Stimulated activated naive B cell treated with anti-CD40 and anti-IgM and Interleukin-4, amounts not matched to agents 10 μg/mL and 1 μg/mL and 100 μg/mL, for 72 hours (primary cell): ENCODE data around the gene KIF1A.
A peak's percentile ranks its signal among the peaks of the same experiment; 100 is the strongest.
"Not testable (repeated sequence)": the region's sequence is repeated elsewhere in the genome, so short reads cannot be mapped to it uniquely, and the experiment has no call there.

Source experiments
- ATAC-seq, 2 donors: fragments of 150-1000 bp; cut with Tn5 transposase; replicated peaks; 2 replicates each; pipeline ENCODE4 v1.10.0; 2021; ENCODE audit warnings: moderate library complexity in 1 of 2
- DNase-seq: peaks from one replicate; pipeline ENCODE4 v3.0.0; 2021
- H3K27ac Mint-ChIP-seq: one replicate; pipeline ENCODE4 v1.8.0; 2022; ENCODE audit warnings: mild to moderate bottlenecking, mixed read lengths
- H3K27me3 Mint-ChIP-seq, 2 donors: one replicate each; pipeline ENCODE4 v1.8.0; 2022; ENCODE audit warnings: mixed read lengths in 2 of 2
- H3K36me3 Mint-ChIP-seq, 2 donors: one replicate each; pipeline ENCODE4 v1.8.0; 2022; ENCODE audit warnings: mixed read lengths in 2 of 2, mild to moderate bottlenecking in 1 of 2
- H3K4me1 Mint-ChIP-seq, 2 donors: one replicate each; pipeline ENCODE4 v1.8.0; 2022; ENCODE audit warnings: mixed read lengths in 2 of 2, mild to moderate bottlenecking in 1 of 2
- H3K4me3 Mint-ChIP-seq, 2 donors: one replicate each; pipeline ENCODE4 v1.8.0; 2022; ENCODE audit warnings: mild to moderate bottlenecking in 2 of 2, mixed read lengths in 2 of 2, moderate library complexity in 1 of 2
- H3K9me3 Mint-ChIP-seq, 2 donors: one replicate each; pipeline ENCODE4 v1.8.0; 2022; ENCODE audit warnings: mixed read lengths in 2 of 2, mild to moderate bottlenecking in 1 of 2

KIF1A gene

DNA sequence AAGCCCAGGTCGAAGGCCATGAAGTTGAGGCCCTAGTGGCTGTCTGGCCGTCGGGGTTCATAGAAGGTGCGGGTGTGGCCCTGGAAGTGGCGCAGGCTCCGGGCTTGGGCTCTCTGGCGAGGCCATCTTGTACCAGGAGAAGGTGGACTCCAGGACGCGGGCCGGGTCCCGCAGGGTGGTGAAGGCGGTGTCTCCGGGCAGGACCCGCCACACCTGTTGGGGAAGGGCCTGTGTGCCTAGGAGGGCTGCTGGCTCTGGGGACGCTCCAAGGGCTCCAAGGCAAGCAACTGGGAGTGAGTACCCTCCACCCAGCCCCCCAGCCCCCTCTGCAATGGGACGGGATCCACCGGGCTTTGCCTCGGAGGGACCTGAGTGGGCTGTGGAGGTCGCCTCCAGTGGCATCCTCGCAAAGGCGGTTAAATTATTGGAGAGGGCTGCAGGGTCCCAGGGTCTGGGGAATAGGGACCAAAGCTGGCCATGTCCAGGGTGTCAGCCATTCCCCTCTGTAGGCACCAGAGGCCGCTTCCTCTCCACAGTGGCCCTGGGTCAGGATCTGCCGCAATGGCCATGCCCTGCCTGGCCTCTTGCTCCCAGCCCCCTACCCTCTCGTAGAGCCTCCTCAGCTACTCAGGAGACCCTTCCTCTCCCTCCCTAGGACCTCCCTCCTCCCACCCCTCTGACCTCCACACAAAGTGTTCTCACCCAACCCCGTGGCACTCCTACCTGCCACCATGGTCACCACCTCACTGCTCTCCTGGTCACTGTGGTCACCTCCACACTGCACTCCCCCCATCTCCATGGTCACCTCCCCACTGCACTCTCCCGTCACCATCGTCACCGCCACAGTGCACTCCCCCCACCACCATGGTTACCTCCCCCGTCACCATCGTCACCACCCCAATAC, 118.0 kb downstream of the KIF1A start:
- H3K9me3 Mint-ChIP-seq: no peaks in the 10 kb centered on the region
- no peak for ATAC-seq
- H3K4me1 Mint-ChIP-seq: peaks cover 0 to 4% of the 10 kb centered on the region in 2 donors
- peaks cover 25% of the 10 kb centered on the region in 2 donors for H3K27me3 Mint-ChIP-seq
- H3K27ac Mint-ChIP-seq: no peak overlapping the region
- H3K36me3 Mint-ChIP-seq: no peaks in the 10 kb centered on the region
- H3K4me3 Mint-ChIP-seq: no peak overlapping the region
- DNase-seq: no peak

DNA sequence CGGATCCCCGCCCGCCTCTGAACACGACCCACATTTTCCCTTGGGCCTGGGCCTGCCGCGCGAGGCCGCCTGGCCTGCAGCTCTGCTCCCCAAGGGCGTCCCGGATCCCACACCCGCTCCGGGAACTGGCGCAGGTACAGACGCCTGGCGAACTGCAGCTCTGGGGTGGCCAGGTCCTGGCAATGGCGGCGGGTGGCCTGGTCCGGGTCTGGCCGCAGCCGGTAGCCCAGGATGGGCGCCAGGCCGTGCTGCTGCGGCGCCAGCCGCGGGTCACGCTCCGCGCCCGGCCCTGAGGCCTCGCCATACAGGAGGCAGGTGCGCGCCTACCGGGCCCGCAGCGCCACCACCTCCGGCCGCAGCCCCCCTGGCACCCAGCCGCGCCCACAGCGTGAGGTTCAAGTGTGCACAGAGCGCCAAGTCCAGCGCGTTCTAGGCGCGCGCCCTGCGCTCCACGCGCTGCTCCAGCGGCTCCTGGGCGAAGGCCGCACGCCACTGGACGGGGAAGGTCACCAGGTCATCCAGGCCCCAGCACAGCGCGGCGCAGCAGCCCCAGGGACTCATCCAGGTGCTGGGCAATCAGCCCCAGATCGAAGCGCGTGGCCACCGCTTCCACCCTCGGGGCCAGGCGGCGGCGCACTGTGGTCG, 118.8 kb downstream of the KIF1A start:
- Mint-ChIP-seq H3K4me3 (no peak overlapping the region), H3K27ac (no peak overlapping the region), H3K27me3 (peaks cover 25% of the 10 kb centered on the region in 2 donors), H3K36me3 (no peaks in the 10 kb centered on the region), H3K4me1 (peaks cover 0 to 4% of the 10 kb centered on the region in 2 donors), H3K9me3 (no peaks in the 10 kb centered on the region)
- no peak for ATAC-seq
- no peak for DNase-seq

DNA sequence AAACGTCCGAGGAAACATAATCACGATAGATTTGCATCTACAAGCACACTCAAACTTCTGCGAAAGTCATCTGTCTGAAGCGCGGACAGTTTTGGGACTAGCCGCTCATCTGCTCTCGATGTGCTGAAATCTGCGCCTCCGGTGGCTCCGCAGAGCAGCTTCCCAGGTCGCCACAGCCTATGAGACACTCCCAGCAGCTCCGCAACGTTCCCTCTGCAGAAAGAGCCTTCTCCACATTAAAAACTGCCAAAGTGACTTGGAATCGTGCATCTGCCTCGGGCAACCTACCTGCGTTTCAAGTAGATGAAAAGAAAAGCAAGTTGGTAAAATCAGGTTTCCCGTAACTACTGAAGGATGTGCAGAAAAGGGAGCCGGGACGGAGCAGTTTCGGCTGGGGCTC, 119.4 kb downstream of the KIF1A start:
- peaks cover 24% of the 10 kb centered on the region in 2 donors for H3K27me3 Mint-ChIP-seq
- not testable (repeated sequence) for H3K4me3 Mint-ChIP-seq, DNase-seq, H3K4me1 Mint-ChIP-seq, H3K9me3 Mint-ChIP-seq, ATAC-seq, H3K27ac Mint-ChIP-seq, H3K36me3 Mint-ChIP-seq

DNA sequence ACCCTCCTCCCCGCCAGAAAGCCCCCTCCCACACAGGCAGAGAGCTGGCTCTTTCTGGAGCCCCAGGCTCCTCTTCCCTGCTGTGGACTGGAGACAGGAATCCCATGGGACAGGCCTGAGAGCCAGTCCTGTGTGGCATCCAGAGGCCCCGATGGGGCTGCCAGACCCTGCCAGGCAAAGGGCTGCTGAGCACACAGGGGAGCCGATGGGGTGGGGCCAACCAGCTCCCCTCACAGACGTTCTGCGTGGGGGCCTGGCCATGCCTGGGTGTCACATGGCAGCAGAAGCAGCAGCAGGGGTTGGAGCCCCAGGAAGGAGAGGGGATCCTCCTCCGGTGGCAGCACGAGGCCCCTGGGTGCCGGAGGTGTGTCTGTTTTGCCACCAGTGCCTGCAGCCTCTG, 120.2 kb downstream of the KIF1A start:
- DNase-seq, H3K36me3 Mint-ChIP-seq, H3K4me3 Mint-ChIP-seq, H3K9me3 Mint-ChIP-seq, ATAC-seq, H3K4me1 Mint-ChIP-seq, H3K27ac Mint-ChIP-seq: not testable (repeated sequence)
- H3K27me3 Mint-ChIP-seq: peaks cover 16 to 17% of the 10 kb centered on the region in 2 donors

DNA sequence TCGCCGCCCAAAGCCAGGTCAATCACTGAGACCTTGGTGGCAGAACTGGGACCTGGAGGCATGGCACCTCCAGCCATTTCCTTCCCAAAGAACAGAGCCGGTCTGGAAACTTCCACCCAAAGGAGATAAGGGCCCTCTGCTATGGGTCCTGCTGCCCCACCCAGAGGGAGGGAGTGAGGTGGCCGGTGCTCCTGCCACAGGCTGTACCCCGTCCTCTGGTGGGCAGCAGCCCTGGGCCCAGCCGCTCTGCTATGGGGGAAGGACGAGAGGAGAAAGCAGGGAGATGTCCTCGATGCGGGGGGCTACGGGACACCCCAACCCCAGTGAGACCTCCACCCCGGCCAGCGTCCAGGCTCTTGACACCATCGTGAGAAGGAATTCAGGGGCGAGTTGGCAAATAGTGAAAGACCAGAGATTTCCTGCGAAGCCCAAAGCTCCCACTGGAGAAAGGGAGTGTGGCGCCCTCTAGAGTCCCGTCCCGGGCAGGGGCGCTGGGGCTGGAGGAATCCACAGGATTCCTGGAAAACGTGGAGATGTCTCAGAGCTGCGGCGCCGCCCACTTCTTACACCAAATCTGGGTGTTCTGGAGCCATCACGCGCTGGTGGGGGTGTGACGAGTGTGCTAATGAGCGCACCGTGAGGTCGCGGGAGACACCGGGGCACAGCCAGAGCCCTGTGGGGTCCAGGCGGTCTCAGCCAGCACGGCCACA, 121.0 kb downstream of the KIF1A start:
- H3K4me3 Mint-ChIP-seq, H3K36me3 Mint-ChIP-seq, H3K27ac Mint-ChIP-seq, H3K9me3 Mint-ChIP-seq, ATAC-seq, H3K4me1 Mint-ChIP-seq, DNase-seq: not testable (repeated sequence)
- H3K27me3 Mint-ChIP-seq: peaks cover 11 to 14% of the 10 kb centered on the region in 2 donors

DNA sequence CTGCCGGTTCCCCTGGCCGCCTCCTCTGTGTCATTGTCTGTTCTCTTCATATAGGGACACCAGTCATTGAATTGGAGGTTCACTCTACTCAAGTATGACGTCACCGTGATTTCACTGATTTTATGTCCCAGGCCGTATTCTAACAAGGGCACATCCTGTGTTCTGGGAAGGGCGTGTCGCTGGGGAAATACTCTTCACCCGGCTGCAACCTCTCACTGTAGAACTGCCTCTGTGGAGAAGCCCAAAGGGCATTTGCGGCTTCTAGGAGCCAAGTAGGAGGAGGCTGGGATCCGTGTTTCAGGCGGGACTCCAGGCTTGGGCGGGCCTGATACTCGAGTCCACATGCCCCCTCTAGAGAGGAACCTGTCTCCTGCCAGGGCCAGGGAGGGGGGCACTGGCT, 123.5 kb downstream of the KIF1A start:
- not testable (repeated sequence) for H3K4me3 Mint-ChIP-seq, H3K4me1 Mint-ChIP-seq, H3K36me3 Mint-ChIP-seq, DNase-seq, H3K27ac Mint-ChIP-seq, ATAC-seq, H3K9me3 Mint-ChIP-seq, H3K27me3 Mint-ChIP-seq

DNA sequence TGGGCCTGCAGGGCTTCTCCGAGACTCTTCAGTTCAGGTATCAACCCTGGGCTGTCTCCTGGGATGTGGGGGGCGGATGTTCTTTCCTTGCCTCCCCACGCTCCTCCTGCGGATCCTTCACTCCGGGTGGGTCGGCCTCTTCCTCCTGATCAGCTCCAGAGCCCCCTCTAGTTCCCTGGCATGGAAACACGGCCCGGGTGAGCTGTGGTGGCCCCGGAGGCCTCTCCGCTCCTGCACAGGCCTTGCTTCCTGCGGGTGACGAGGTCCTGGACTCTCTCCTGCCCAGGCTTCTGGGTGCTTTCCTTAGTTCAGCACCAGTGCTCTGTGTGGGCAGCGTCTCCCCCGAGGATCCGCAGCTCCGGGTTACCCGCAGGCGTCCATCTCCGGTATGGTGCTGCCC, 124.4 kb downstream of the KIF1A start:
- H3K9me3 Mint-ChIP-seq, H3K4me1 Mint-ChIP-seq, DNase-seq, H3K27me3 Mint-ChIP-seq, H3K36me3 Mint-ChIP-seq, H3K4me3 Mint-ChIP-seq, H3K27ac Mint-ChIP-seq, ATAC-seq: not testable (repeated sequence)

DNA sequence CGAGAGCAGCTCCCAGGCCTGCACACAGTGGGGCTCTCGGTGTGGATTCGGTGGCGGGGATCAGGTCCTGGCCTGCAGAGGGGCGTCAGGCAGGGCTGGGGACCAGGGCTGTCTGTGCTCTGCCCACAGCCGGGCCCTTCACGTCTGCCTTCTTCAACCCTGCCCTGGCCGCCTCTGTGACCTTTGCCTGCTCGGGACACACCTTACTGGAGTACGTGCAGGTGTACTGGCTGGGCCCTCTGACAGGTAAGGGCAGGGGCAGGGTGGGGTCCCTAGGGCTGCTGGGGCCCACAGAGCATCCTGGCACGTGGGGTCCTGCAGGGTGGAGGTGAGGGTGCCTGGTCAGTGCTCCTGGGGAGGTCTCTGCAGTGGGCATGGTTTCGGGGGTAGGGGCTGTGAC, 125.7 kb downstream of the KIF1A start:
- DNase-seq, H3K4me1 Mint-ChIP-seq, H3K27me3 Mint-ChIP-seq, ATAC-seq, H3K9me3 Mint-ChIP-seq, H3K36me3 Mint-ChIP-seq, H3K27ac Mint-ChIP-seq, H3K4me3 Mint-ChIP-seq: not testable (repeated sequence)

DNA sequence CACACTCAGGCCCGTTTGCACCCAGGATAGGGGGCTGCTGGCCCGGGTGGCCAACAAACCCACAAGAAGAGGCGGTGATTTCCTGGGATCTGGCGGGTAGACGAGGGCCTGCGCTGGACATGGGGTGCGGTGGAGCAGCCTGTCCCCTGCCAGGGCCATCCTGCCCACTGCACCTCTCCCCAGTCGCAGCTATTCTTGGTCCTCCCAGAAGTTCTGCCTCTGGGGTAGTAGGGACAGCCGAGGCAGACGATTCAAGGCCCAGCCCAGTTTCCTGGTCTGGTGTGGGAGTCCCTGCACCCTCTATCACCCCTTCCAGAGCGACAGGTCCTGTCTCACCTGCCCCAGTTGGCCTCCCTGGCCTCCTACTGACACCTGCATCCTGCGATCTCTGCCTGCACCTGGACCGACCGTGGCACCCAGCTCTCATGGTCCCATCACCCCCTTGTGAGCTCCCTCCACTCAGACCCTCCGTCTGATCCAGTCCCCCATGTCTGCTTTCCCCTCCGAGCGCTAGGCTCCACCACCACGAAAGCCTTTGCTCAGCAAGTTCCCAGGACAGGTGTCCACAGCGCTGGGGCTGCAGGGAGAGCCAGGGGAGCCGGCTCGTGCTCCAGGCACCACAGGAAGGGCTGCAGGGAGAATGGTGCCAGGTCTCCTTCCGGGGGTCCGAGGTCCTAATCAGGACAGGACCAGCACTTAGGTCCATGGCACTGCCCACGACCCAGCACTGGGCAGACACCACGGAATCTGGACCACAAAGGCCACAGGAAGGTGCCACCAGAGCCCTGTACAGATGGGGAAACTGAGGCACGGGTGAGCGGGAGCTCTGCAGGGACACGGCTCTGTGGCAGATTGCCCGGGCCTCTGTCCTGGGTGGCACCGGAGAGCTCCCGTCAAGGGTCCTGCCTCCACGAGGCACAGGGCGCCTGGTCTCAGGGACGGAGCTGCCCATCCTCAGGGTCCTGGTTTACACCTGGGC, 127.1 kb downstream of the KIF1A start:
- not testable (repeated sequence) for DNase-seq, ATAC-seq, H3K27ac Mint-ChIP-seq, H3K36me3 Mint-ChIP-seq, H3K9me3 Mint-ChIP-seq, H3K4me3 Mint-ChIP-seq, H3K4me1 Mint-ChIP-seq, H3K27me3 Mint-ChIP-seq

DNA sequence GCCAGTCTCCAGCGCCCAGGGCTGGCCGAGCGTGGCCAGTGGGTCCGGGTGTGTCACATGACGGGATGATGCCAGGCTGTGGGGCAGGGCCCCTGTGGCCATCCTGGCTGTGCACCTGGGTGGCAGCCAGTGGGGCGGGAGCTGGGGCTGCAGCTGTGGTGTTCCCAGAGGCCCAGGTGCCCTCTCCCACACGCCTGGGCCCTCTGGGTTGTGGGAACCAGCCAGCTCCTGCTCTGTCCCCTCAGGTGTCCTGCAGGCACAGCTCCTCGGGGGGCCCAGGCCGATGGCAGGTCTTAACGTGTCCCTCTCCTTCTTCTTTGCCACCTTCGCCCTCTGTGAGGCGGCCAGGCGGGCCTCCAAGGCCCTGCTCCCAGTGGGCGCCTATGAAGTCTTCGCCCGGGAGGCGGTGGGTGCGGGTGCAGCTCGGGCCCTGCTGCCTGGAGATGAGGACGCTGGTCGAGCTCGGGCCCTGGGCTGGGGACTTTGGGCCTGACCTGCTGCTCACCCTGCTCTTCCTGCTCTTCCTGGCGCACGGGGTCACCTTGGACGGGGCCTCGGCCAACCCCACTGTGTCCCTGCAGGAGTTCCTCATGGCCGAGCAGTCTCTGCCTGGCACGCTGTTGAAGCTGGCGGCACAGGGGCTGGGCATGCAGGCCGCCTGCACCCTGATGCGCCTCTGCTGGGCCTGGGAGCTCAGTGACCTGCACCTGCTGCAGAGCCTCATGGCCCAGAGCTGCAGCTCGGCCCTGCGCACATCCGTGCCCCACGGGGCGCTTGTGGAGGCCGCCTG, 128.2 kb downstream of the KIF1A start, which contains the start of gene AQP12A:
Gene AQP12A (plus strand): TSS at position 236 of the 790 bp plus-strand sequence. CDS start 48 bp downstream, at position 284.
- H3K27me3 Mint-ChIP-seq, H3K4me1 Mint-ChIP-seq, DNase-seq, H3K36me3 Mint-ChIP-seq, H3K9me3 Mint-ChIP-seq, H3K27ac Mint-ChIP-seq, H3K4me3 Mint-ChIP-seq, ATAC-seq: not testable (repeated sequence)

DNA sequence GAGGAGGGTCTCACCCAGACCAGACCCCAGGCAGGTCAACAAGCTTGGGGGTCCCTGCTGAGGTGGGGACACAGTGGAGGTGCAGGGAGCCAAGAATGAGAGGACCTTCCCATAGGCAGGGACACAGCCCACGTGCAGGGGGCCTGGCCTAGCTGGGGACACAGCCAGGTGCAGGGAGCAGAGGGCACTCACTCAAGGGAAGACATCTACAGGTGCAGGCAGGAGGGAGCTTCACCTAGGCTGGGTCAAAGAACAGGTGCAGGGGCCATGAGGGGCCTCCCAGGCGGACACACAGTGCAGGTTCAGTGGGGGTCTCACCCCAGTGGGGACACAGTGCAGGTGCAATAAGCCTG, 129.0 kb downstream of the KIF1A start:
- not testable (repeated sequence) for DNase-seq, H3K27me3 Mint-ChIP-seq, H3K9me3 Mint-ChIP-seq, H3K4me3 Mint-ChIP-seq, H3K36me3 Mint-ChIP-seq, H3K4me1 Mint-ChIP-seq, H3K27ac Mint-ChIP-seq
- peak in 1 of 2 donors; percentile 14 for ATAC-seq

DNA sequence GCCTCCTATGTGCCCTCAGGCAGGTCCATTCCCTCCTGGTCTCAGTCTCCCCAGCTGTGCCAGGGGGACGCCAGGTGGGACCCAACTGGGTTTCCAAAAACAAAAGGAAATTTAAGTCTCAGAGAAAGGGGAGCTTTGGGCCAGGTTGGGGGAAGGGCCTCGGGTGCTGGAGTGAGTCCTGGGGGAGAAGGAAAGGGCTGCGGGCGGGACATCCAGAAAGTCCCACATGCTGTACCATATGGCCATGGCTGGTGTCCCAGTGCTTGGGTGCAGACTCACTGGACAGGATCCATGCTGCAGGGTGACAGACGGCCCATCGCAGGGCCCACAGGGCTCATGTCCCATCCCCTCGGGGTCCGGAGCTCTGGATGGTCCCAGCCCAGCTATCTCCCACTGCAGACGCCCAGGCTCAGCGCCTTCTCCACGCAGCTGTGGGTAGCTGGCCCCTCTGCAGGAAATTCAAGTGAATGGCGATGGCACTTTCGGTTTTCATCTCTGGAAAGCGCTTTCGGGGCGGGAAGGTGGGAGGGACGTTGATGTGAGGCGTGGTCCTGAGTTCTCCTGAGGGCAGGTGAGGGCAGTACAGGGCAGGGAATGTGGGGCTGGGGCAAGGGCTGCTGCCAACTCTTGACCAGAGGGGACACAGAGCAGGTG, 129.5 kb downstream of the KIF1A start:
- H3K4me3 Mint-ChIP-seq: peak overlapping the region in 1 of 2 donors; percentile 47
- peak; percentile 6 to 42 for ATAC-seq
- not testable (repeated sequence) for H3K27me3 Mint-ChIP-seq, DNase-seq, H3K27ac Mint-ChIP-seq, H3K4me1 Mint-ChIP-seq, H3K9me3 Mint-ChIP-seq, H3K36me3 Mint-ChIP-seq

DNA sequence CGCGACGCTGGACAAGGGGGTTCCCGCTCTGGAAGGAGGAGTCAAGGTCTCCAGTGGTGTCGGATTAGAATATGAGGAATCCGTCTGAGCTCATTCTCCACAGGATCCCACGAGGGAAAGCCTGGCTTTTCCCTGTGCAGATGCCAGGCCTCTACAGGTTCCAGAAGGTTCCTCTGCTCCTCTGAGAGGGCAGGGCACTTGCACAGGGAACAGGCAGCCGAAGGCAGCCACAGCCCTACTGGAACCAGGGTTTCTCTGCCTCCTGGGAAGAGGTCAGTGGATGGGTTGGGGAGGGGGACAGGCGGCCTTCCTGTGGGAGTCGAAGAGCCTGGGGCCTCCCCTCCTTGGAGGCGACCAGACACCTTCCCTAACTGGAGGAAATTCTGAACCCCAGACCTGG, 130.0 kb downstream of the KIF1A start:
- DNase-seq (no peak), ATAC-seq (no peak)
- Mint-ChIP-seq H3K27me3 (no peaks in the 10 kb centered on the region), H3K27ac (no peak overlapping the region), H3K9me3 (no peaks in the 10 kb centered on the region), H3K4me1 (peaks cover 0 to 2% of the 10 kb centered on the region in 2 donors), H3K36me3 (no peaks in the 10 kb centered on the region), H3K4me3 (no peak overlapping the region)
